C1 segment of cervical spinal cord (tissue), 14 donors: Measurements from ENCODE around the gene SPSB4.
"Not testable (repeated sequence)": the region's sequence is repeated elsewhere in the genome, so short reads cannot be mapped to it uniquely, and the experiment has no call there.

Experiments
- DNase-seq, 14 donors: peaks; one replicate each; lab custom pipeline; 2025; lab: John Stamatoyannopoulos, UW

The SPSB4 gene

GRCh38 chr3:141050576-141051442, at the start of gene SPSB4:
SPSB4 (plus strand) TSS chr3:141051347; CDS start chr3:141066105, 14,758 bp downstream.
- DNase-seq = peak in 1 of 14 donors; percentile 29

- no peak for DNase-seq
These were observed 44.8 kb upstream of the SPSB4 start for GRCh38 chr3:141006344-141006743.

- no peak for DNase-seq
These were observed 41.7 kb upstream of the SPSB4 start for GRCh38 chr3:141009496-141009895.

DNA sequence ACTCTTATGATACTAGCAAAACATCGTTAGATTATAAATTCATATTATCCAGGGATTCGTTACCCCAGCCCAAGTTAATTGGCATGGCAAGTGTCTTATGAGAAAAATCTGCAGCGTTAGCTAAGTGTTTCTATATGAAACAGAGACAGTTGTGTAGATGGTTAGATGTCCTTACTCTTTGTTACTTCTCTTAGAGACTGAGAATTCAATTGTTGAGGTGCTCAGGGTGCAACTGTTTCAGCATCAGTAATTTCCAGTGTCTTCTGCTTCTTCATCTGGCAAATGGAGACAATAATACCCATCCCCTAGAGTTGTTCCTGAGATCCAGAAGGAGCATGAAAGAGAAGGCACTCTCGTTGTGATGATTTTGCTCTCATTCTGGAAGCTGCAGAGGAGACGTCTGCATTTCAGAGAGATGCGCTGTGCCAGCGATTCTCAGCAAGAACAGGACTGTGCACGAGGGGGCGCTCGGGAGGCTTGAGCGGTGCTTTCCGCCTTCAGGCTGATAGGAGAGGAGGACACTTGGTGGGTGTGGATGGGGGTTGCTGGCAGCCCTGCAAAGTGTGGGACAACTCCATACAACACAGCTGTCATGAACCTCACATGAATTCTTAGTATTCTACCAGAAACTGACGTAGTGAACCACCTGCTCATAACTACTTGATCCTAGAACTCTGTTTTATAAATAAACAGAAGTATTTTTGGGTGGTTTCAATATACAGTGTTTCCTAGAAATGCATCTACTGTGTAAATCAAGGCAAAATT, 39.7 kb upstream of the SPSB4 start:
- DNase-seq = peak in 11 of 14 donors; percentile 9 to 57 (median 22)

GRCh38 chr3:141011997-141012262, 39.2 kb upstream of the SPSB4 start:
- no peak for DNase-seq

GRCh38 chr3:141012571-141012970, 38.6 kb upstream of the SPSB4 start:
- DNase-seq = no peak

GRCh38 chr3:141015481-141015880, 35.7 kb upstream of the SPSB4 start:
- DNase-seq = no peak

DNA sequence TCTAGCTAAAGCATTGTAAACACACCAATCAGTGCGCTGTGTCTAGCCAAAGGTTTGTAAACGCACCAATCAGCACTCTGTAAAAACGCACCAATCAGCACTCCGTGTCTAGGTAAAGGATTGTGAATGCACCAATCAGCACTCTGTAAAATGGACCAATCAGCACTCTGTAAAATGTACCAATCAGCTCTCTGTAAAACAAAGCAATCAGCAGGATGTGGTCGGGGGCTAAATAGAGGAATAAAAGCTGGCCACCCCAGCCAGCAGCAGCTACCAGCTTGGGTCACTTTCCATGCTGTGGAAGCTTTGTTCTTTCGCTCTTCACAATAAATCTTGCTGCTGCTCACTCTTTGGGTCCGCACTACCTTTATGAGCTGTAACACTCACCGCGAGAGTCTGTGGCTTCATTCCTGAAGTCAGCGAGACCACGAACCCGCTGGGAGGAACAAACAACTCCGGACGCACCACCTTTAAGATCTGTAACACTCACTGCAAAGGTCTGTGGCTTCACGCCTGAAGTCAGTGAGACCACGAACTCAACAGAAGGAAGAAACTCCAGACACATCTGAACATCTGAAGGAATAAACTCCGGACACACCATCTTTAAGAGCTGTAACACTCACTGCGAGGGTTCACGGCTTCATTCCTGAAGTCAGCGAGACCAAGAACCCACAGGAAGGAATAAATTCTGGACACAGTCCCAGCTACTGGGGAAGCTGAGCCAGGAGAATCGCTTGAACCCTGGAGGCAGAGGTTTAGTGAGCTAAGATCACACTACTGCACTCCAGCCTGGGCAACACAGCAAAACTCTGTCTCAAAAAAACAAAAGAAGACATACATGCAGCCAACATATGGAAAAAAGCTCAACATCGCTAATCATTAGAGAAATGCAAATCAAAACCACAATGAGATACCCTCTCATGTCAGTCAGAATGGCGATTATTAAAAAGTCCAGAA, 33.5 kb upstream of the SPSB4 start:
- DNase-seq = not testable (repeated sequence)

DNA sequence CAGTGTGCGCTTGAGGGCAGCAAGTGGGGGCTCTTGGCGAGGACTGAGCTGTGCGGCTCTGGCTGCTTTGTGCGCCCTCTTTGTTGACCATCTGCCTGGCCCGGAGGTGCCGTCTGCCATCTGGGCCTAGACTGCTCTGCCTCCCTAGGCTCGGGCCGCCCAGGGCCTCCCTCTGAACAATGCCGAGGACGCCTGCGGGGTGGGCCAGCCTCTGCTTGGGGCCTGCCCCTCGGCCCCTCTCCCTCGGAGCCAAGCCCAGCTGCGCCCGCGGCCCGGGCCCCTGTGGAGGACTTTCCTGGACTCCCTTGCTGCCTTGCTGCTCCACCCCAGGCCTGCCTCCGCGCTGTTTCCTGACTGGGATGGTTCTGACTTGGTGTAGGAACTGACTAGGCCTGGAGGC, 31.9 kb upstream of the SPSB4 start:
- DNase-seq = no peak

DNA sequence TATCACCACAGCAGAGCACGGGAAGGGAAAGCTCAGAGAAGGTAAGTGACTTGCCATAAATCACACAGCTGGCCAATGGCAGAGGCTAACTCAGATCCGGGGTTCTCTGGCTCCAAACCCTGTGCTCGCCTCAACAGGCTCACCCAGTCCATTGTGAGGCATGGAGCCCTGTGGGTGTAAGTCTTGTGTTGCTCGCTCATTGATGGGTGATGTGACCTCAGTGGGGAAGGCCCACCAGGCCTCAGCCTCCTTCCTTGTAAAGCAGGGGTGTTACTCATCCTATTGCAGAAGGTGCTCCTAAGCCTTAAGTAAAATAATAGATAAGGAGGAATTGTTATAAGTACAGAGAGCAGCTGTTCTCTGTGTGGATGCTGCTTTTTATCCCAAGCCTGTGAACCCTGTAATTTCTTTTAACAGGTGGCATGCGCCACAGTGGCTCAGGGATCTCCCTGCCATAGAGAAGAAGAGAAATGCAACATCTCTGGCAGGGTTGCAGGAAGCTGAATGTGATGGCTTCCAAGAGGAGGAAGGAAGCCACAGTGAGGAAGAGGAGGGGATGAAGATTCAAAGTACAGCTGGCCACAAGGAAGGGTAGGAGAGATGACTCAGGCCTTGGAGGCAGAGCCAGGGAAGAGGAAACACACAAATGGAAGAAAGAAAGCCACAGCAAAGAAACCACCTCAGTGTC, 30.9 kb upstream of the SPSB4 start:
- no peak for DNase-seq

- DNase-seq = no peak
These were observed 29.9 kb upstream of the SPSB4 start for GRCh38 chr3:141021261-141021660.

GRCh38 chr3:141030296-141030695, 20.9 kb upstream of the SPSB4 start:
- DNase-seq = no peak

DNA sequence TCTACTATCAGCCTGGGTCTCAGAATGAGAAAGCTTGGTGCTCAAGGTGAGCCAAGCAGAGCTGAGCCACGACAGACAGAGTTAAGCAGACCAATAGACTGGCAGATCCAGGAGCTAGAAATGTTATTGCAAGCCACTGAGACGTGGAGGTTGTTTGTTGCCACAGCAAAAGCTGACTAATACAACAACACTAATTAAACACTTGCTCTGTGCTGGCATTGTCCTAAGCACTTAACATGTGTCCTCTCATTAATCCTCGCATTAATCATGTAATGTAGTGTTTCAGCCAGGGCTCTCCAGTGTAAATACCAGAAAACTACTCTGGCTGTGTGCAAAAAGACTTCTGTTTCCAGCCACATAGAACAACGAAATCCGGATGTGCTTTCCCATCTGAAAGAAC, 11.6 kb upstream of the SPSB4 start:
- DNase-seq = no peak

DNA sequence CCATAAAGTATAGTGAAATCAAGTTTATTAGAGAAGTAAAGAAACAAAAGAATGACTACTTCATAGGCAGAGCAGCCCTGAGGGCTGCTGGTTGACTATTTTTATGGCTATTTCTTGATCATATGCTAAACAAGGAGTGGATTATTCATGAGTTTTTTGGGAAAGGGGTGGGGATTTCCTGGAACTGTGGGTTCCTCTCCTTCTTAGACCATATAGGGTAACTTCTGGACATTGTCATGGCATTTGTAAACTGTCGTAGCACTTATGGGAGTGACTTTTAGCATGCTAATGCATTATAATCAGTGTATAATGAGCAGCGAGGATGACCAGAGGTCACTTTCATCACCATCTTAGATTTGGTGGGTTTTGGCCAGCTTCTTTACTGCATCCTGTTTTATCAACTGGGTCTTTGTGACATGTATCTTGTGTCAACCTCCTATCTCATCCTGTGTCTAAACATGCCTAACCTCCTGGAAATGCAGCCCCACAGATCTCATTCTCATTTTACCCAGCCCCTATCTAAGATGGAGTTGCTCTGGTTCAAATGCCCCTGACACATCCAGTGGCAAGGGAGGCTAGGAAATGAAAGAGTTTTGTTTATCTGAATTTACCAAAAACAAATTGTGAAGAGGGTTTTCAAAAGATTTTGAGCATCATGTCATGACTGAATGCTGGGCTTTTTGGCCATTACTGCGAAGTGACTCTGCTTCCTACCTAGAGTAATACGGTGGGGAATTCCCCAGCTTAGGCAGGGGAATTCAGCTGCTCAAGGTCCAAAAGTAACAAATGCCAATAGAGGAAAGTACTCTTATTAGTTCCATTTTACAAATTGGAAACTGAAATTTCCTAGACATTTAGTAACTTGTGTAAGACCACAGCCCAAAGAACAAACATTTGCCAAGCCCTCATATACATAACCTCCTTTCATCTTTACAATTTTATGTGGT, 6.2 kb upstream of the SPSB4 start:
- no peak for DNase-seq

- DNase-seq = no peak
These were observed 5.3 kb upstream of the SPSB4 start for GRCh38 chr3:141045849-141046248.

DNA sequence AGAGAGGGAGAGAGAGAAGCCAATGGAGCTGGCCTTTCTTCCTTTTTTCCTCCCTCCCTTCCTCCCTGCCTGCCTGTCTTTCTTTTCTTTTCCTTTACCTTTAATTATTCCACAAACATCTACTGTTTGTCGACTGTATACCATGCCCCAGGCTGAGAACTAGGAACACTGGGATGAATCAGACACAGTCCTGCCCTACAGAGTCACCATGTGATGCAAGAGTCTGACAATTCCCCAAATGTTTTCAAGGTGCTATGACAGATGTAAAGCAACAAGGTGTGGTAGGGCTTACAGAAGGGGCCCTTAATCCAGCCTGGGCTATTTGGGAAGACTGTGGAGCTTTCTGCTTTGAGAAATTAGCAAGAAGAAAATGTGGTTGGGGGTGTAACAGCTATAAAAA, 4.0 kb upstream of the SPSB4 start:
- no peak for DNase-seq

DNA sequence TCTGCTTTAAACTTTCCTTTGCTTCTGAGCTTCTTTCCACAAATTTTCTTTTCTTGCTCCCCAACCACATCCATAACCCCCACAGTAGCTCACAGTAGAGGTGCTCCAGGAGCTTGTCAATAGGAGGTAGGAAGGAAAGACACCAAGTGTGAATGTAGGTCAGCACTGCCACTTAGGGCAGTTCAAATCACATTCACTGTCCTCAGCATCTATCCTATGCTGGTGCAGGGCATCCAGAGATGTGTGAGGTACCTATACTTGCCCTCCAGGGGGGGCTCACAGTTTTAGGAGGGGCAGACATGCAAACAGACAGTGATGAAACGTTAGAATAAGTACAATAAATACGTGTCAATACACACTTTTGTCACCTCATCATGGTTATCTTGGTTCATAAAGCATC, 1.5 kb upstream of the SPSB4 start:
- DNase-seq = no peak

DNA sequence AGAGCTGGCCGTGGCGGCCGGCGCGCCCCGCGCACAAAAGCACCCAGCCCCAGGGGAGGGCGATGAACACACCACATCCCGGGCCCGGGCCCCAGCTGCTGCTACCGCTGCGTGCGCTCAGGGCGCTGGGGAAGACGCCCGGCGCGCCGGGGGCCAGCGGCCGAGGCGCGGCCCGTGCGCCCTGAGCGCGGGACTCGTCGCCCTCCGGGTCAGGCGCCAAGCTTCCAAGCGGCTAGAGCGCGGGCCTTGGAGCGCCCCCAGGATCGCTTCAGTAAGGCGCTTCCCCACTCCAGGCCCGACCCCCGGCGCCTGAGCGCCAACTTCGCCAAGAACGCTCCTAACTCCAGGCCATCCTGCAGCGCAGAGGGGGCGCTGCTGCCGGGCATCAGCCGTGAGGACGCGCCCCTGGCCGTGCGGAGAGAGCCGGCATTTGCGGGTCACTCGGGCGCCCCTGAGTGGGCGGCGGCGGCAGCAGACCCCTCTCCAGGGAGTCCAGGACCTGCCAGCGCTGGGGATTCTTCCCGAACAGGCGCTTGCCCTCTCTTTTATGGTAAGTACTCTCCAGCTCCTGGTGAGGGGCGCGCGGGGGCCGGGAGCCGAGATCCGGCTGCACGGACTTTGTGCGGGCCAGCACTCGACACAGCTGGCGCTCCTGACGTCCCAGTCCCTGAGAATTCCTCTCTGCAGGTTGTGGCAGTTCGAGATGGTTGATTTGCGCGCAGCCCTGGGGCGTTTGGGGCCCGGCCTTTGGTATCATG, 475 bp downstream of the SPSB4 start:
- DNase-seq = no peak
